Ammon's horn (tissue), 1 donor: ENCODE results near the gene PLAAT4.

Experiments
- DNase-seq: peaks from one replicate; pipeline ENCODE4 v3.0.0-alpha.2; 2016; ENCODE audit warnings: low spot score

PLAAT4 gene

GRCh38 chr11:63536669-63537292 is at the start of gene PLAAT4:
PLAAT4 (plus strand) TSS chr11:63536808; CDS start chr11:63536869, 61 bp downstream.
- peak; percentile 81 for DNase-seq

- no peak for DNase-seq
These were observed 47.8 kb upstream of the PLAAT4 start for GRCh38 chr11:63488789-63489188.

GRCh38 chr11:63489879-63490278 is 46.7 kb upstream of the PLAAT4 start:
- no peak for DNase-seq

- DNase-seq: no peak
These were observed 45.9 kb upstream of the PLAAT4 start, which contains the start of gene PLAAT5 for GRCh38 chr11:63490551-63491239. PLAAT5 (minus strand) TSS chr11:63491167; CDS start chr11:63491034, 133 bp downstream.

GRCh38 chr11:63491240-63491587 is 45.4 kb upstream of the PLAAT4 start:
- DNase-seq: no peak

GRCh38 chr11:63491636-63492372 is 44.8 kb upstream of the PLAAT4 start:
- no peak for DNase-seq

- no peak for DNase-seq
These were observed 44.2 kb upstream of the PLAAT4 start for GRCh38 chr11:63492441-63492840.

- no peak for DNase-seq
These were observed 43.5 kb upstream of the PLAAT4 start for GRCh38 chr11:63493127-63493526.

- DNase-seq: no peak
These were observed 41.6 kb upstream of the PLAAT4 start for GRCh38 chr11:63494975-63495374.

- no peak for DNase-seq
These were observed 36.7 kb upstream of the PLAAT4 start for GRCh38 chr11:63499874-63500273.

- DNase-seq: no peak
These were observed 35.4 kb upstream of the PLAAT4 start for GRCh38 chr11:63501236-63501635.

- DNase-seq: no peak
These were observed 34.3 kb upstream of the PLAAT4 start for GRCh38 chr11:63502252-63502820.

- no peak for DNase-seq
These were observed 33.1 kb upstream of the PLAAT4 start for GRCh38 chr11:63503492-63503891.

GRCh38 chr11:63504054-63504453 is 32.6 kb upstream of the PLAAT4 start:
- DNase-seq: no peak

GRCh38 chr11:63504933-63505586 is 31.5 kb upstream of the PLAAT4 start:
- DNase-seq: no peak

- no peak for DNase-seq
These were observed 30.6 kb upstream of the PLAAT4 start, which contains the start of gene LGALS12 for GRCh38 chr11:63505857-63506528. LGALS12 (plus strand) TSS chr11:63506084; CDS start chr11:63506459, 375 bp downstream.

GRCh38 chr11:63506876-63507275 is 29.7 kb upstream of the PLAAT4 start:
- DNase-seq: no peak

- DNase-seq: no peak
These were observed 29.1 kb upstream of the PLAAT4 start for GRCh38 chr11:63507511-63507910.

- DNase-seq: peak; percentile 88
These were observed 28.6 kb upstream of the PLAAT4 start for GRCh38 chr11:63508009-63508408.

GRCh38 chr11:63508745-63509144 is 27.9 kb upstream of the PLAAT4 start:
- DNase-seq: no peak

- peak; percentile 97 for DNase-seq
These were observed 26.1 kb upstream of the PLAAT4 start for GRCh38 chr11:63510360-63511047.
